ENCODE results near the gene PRRX2.

The PRRX2 gene

DNA sequence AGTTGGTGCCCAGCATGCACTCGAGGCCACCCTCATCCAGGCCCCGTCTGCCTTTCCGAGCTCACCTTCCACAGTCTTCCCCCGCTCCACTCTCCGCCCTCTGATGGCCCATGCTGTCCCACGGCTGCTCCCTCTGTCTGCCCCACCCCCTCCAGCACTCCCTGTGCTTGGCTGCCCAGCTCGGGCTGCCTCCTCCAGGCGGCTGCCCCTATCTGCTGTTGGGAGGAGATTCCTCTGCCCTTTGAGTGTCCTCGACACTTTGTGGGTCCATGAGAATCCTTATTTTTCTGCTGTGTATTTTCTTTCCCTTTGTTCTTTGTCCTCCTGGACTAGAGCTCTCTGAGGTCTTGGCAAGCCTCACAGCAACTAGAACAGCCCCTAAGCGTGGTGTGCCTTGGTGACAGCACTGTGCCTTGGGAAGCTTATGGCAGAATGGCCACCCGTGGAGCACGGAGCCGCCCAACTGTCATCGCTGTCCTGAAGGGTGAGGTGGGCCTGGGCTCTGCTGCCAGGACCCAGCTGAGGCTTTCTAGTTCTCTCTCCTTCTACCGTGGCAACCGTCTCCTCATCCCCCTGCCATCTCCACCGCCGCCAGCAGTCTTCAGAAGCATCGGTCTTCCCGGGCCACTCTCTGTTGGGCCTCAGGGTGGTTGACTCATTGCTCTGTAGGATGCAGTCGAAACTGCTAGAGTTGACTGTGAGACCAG lies 34.3 kb upstream of the PRRX2 start:
- peaks cover 29% of the 10 kb centered on the region for H3K4me1 ChIP-seq (ENCODE audit: low read depth, poor library complexity, severe bottlenecking)
- H2AFZ ChIP-seq (ENCODE audit: low read depth) = no peak overlapping the region
- no peaks in the 10 kb centered on the region for H3K27me3 ChIP-seq (ENCODE audit: insufficient read depth, low read depth)
- H3K4me3 ChIP-seq (IDR thresholded peaks at IDR 0.05; ENCODE audit: insufficient read depth, low read depth, low read length) = no peak overlapping the region
- no peak overlapping the region for H3K4me2 ChIP-seq
- H3K9ac ChIP-seq = no peak overlapping the region
- H3K27ac ChIP-seq = no peak overlapping the region
- peaks cover 5% of the 10 kb centered on the region; the same call in 1 of the 2 replicates for H3K36me3 ChIP-seq (ENCODE audit: insufficient read depth)
- TF ChIP-seq, protein P1, sequence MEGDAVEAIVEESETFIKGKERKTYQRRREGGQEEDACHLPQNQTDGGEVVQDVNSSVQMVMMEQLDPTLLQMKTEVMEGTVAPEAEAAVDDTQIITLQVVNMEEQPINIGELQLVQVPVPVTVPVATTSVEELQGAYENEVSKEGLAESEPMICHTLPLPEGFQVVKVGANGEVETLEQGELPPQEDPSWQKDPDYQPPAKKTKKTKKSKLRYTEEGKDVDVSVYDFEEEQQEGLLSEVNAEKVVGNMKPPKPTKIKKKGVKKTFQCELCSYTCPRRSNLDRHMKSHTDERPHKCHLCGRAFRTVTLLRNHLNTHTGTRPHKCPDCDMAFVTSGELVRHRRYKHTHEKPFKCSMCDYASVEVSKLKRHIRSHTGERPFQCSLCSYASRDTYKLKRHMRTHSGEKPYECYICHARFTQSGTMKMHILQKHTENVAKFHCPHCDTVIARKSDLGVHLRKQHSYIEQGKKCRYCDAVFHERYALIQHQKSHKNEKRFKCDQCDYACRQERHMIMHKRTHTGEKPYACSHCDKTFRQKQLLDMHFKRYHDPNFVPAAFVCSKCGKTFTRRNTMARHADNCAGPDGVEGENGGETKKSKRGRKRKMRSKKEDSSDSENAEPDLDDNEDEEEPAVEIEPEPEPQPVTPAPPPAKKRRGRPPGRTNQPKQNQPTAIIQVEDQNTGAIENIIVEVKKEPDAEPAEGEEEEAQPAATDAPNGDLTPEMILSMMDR (conservative IDR thresholded peaks at IDR 0.05; ENCODE audit: low read depth, low read length) = no peak
- H3K79me2 ChIP-seq (ENCODE audit: insufficient read depth, low read depth) = peaks cover 77% of the 10 kb centered on the region
- H4K20me1 ChIP-seq (ENCODE audit: insufficient read depth) = peaks cover 16% of the 10 kb centered on the region

DNA sequence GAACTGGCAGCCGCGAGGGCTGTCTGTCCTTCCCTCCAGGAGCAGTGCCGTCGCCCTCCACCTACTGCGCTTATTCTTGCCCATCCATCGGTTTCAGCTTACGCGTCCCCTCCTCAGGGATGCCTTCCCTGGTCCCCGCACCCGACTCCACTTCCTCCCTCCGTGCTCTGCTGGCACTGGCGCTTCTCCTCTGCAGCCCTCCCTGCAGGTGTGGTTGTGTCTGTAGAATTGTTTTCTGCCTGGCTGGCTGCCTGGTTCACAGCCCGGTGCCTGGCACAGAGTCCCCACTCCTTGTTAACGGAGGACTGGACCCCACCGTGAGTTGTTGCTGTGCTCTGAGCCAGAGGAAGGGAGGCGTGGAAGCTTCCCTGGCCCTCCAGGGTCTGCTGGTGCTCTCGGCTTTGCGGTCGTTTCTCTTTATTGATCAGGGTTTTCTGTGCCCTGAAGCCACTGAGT lies 33.7 kb upstream of the PRRX2 start:
- TF ChIP-seq, protein P1 (conservative IDR thresholded peaks at IDR 0.05; ENCODE audit: low read depth, low read length) = no peak
- Histone ChIP-seq H3K4me1 (ENCODE audit: low read depth, poor library complexity, severe bottlenecking) (peaks cover 29% of the 10 kb centered on the region), H3K4me3 (IDR thresholded peaks at IDR 0.05; ENCODE audit: insufficient read depth, low read depth, low read length) (no peak overlapping the region), H4K20me1 (ENCODE audit: insufficient read depth) (peaks cover 16% of the 10 kb centered on the region), H3K9ac (no peak overlapping the region), H3K27ac (no peak overlapping the region), H3K27me3 (ENCODE audit: insufficient read depth, low read depth) (no peaks in the 10 kb centered on the region), H3K4me2 (no peak overlapping the region), H3K36me3 (ENCODE audit: insufficient read depth) (peaks cover 5% of the 10 kb centered on the region; the same call in 1 of the 2 replicates), H3K79me2 (ENCODE audit: insufficient read depth, low read depth) (peaks cover 71% of the 10 kb centered on the region), H2AFZ (ENCODE audit: low read depth) (no peak overlapping the region)

DNA sequence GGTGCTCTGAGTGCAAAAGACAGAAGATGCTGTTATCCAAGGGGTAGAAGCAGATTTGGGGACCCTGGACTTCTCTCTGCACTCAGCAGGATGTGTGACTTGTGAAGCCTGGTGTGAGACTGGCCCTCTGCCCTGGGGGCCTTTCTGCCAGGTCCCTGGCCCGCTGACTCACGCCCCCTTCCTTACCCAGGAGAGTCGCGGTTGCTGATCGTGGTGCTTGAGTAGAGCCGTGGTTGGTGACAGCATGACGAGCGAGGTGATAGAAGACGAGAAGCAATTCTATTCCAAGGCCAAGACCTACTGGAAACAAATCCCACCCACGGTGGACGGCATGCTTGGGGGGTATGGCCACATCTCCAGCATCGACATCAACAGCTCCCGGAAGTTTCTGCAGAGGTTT lies 33.0 kb upstream of the PRRX2 start:
- TF ChIP-seq, protein P1 (conservative IDR thresholded peaks at IDR 0.05; ENCODE audit: low read depth, low read length) = no peak
- H3K27me3 ChIP-seq (ENCODE audit: insufficient read depth, low read depth) = no peaks in the 10 kb centered on the region
- H3K27ac ChIP-seq = no peak overlapping the region
- no peak overlapping the region for H3K9ac ChIP-seq
- peaks cover 16% of the 10 kb centered on the region for H4K20me1 ChIP-seq (ENCODE audit: insufficient read depth)
- no peak overlapping the region for H3K4me3 ChIP-seq (IDR thresholded peaks at IDR 0.05; ENCODE audit: insufficient read depth, low read depth, low read length)
- H3K36me3 ChIP-seq (ENCODE audit: insufficient read depth) = peaks cover 5% of the 10 kb centered on the region; the same call in 1 of the 2 replicates
- no peak overlapping the region for H3K4me2 ChIP-seq
- no peak overlapping the region for H2AFZ ChIP-seq (ENCODE audit: low read depth)
- H3K4me1 ChIP-seq (ENCODE audit: low read depth, poor library complexity, severe bottlenecking) = peaks cover 26% of the 10 kb centered on the region
- H3K79me2 ChIP-seq (ENCODE audit: insufficient read depth, low read depth) = peaks cover 63% of the 10 kb centered on the region

DNA sequence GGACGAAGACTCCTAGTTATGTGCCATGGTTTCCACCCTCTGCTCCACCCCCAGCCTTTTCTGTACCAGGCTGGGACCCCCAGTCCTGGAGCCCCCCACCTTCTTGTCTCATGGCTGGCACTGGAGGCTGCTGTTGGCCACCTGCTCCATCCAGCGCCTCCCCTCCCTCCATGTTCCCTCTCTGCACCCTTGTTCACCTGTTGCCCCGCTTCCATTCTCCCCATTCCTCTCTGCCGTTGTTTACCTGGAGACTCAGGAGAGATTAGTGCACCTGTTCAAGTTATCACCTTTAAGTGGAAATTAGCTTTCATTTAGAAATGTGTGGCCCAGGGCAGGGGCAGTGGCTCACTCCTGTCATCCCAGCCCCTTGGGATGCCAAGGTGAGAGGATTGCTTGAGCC lies 32.2 kb upstream of the PRRX2 start:
- Histone ChIP-seq H3K4me1 (ENCODE audit: low read depth, poor library complexity, severe bottlenecking) (peaks cover 19% of the 10 kb centered on the region), H3K27ac (no peak overlapping the region), H3K9ac (no peak overlapping the region), H3K4me3 (IDR thresholded peaks at IDR 0.05; ENCODE audit: insufficient read depth, low read depth, low read length) (no peak overlapping the region), H3K36me3 (ENCODE audit: insufficient read depth) (peaks cover 5% of the 10 kb centered on the region; the same call in 1 of the 2 replicates), H3K79me2 (ENCODE audit: insufficient read depth, low read depth) (peaks cover 56% of the 10 kb centered on the region), H3K4me2 (no peak overlapping the region), H4K20me1 (ENCODE audit: insufficient read depth) (peaks cover 16% of the 10 kb centered on the region), H3K27me3 (ENCODE audit: insufficient read depth, low read depth) (no peaks in the 10 kb centered on the region), H2AFZ (ENCODE audit: low read depth) (no peak overlapping the region)
- TF ChIP-seq, protein P1 (conservative IDR thresholded peaks at IDR 0.05; ENCODE audit: low read depth, low read length) = no peak

Data from KMS-11 (cell line).